Stomach smooth muscle (tissue), 2 donors: ENCODE data around the gene EDN3.

Experiments used
- H3K27ac ChIP-seq: one replicate; pipeline ENCODE4 v1.7.0; 2013; ENCODE audit warnings: mild to moderate bottlenecking, low read length, inconsistent platforms
- H3K27me3 ChIP-seq, 2 donors: one replicate each; pipeline ENCODE4 v1.7.0; 2013; ENCODE audit warnings: low read length in 2 of 2; ENCODE audit not compliant: insufficient read depth in 2 of 2, control insufficient read depth in 1 of 2
- H3K36me3 ChIP-seq, 2 donors: one replicate each; pipeline ENCODE4 v1.7.0; 2013; ENCODE audit warnings: low read length in 2 of 2; ENCODE audit not compliant: control insufficient read depth in 2 of 2, insufficient read depth in 2 of 2
- H3K4me1 ChIP-seq: one replicate; pipeline ENCODE4 v1.7.0; 2013; ENCODE audit warnings: low read length; ENCODE audit not compliant: control insufficient read depth, insufficient read depth
- H3K4me3 ChIP-seq, 2 donors: one replicate each; pipeline ENCODE4 v1.7.0; 2013; ENCODE audit warnings: low read length in 2 of 2
- H3K9ac ChIP-seq, 2 donors: one replicate each; pipeline ENCODE4 v1.7.0; 2013; ENCODE audit warnings: low read length in 2 of 2, mild to moderate bottlenecking in 1 of 2
- H3K9me3 ChIP-seq, 2 donors: one replicate each; pipeline ENCODE4 v1.7.0; 2013; ENCODE audit warnings: low read length in 2 of 2; ENCODE audit not compliant: control insufficient read depth in 2 of 2
- donor health status: healthy.
- donor health status: Pancreatic carcinoma.

Gene EDN3

GRCh38 chr20:59307270-59307669, 6.9 kb downstream of the EDN3 start:
- peaks cover 0 to 9% of the 10 kb centered on the region in 2 donors for H3K27me3 ChIP-seq
- no peak overlapping the region for H3K27ac ChIP-seq
- no peaks in the 10 kb centered on the region for H3K9me3 ChIP-seq
- H3K36me3 ChIP-seq, result no peaks in the 10 kb centered on the region
- no peak overlapping the region for H3K9ac ChIP-seq
- no peaks in the 10 kb centered on the region for H3K4me1 ChIP-seq
- H3K4me3 ChIP-seq, result no peak overlapping the region

GRCh38 chr20:59308493-59309201, 8.2 kb downstream of the EDN3 start:
- no peaks in the 10 kb centered on the region for H3K9me3 ChIP-seq
- no peak overlapping the region for H3K9ac ChIP-seq
- peaks cover 0 to 3% of the 10 kb centered on the region in 2 donors for H3K27me3 ChIP-seq
- H3K4me3 ChIP-seq, result no peak overlapping the region
- no peaks in the 10 kb centered on the region for H3K36me3 ChIP-seq
- H3K27ac ChIP-seq, result no peak overlapping the region
- H3K4me1 ChIP-seq, result no peaks in the 10 kb centered on the region

DNA sequence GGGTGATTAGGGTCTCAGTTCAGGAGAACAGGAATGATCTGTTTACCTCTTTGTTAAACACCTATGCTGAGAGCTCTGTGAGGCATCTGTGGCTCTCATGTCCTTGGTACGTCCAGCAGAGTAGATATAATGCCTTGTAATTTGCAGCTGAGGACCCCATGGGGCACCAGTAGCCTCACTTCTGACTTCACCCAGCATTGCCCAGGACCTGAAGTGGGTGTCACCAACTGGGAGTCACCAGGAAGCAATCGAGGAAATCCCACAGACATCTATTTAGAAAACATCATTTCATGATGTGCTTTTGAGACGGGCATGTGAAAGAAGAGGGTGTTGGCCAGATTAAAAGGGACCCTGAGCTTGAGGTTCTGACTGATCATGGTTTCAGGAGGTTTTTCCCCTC, 8.8 kb downstream of the EDN3 start:
- Histone ChIP-seq H3K27ac (no peak overlapping the region), H3K9me3 (no peaks in the 10 kb centered on the region), H3K27me3 (peaks cover 0 to 3% of the 10 kb centered on the region in 2 donors), H3K36me3 (no peaks in the 10 kb centered on the region), H3K4me3 (no peak overlapping the region), H3K4me1 (no peaks in the 10 kb centered on the region), H3K9ac (no peak overlapping the region)

DNA sequence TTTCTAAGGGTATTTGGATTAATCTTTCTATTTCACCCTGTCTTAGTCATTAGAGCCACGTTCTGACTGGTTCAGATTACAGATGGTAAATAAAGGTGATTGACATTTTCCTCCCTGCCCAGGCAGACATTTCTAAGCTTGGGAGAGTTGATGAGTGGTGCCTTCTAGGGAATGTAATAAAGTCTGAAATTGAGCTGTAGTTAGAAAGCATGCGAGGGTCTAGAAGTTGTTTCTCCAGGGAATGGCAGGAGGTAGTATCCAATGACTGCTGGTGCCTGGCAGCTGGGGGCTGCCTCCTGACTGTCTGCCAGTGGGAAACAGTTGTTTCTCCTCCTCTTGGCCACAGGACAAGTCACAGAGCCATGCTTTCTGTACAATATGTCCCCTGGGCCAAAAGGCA, 14.6 kb downstream of the EDN3 start:
- Histone ChIP-seq H3K9ac (no peak overlapping the region), H3K9me3 (peaks cover 0 to 2% of the 10 kb centered on the region in 2 donors), H3K27me3 (no peaks in the 10 kb centered on the region), H3K36me3 (no peaks in the 10 kb centered on the region), H3K27ac (no peak overlapping the region), H3K4me3 (no peak overlapping the region), H3K4me1 (no peaks in the 10 kb centered on the region)

DNA sequence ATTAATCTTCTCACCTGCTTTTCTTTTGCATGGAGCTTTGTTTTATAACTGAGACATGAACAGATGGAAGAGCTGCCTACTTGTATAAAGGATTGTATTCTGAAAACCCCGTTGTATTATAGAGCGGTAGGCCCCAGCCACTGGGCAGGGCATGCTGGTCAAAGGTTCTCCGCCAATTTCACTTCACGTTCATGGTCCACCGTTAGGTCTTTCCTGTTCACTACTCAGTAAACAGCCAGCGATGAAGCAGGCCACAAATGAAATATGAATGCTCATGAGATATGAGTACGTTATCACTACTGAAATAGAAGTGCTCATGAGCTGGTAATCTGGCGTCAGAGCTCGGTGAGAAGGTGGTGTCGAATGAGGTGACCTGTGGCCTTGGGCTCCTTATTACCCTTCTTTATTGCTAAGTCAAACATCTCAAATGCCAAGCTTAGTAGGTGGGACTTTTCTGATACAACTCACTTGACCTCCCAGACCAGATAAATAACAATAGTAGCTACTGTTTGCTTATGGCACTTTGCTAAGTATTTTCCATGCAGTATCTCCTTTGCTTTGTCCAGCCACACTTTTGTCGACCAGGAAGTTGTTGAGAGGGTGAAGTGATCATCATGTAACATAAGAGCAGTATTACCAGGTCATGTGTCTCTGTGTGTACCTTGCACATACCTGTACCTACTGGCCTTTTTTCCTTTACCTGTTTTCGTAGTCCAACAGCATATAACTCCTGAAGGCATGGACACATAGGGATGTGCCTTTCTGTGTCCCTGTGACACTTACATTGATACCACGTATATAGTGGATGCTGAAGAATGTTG, 16.7 kb downstream of the EDN3 start:
- no peak overlapping the region for H3K27ac ChIP-seq

GRCh38 chr20:59318201-59318790, 17.9 kb downstream of the EDN3 start:
- no peak overlapping the region for H3K27ac ChIP-seq
- peaks cover 0 to 2% of the 10 kb centered on the region in 2 donors for H3K9me3 ChIP-seq
- H3K4me3 ChIP-seq, result no peak overlapping the region
- no peak overlapping the region for H3K9ac ChIP-seq
- H3K36me3 ChIP-seq, result no peaks in the 10 kb centered on the region
- H3K27me3 ChIP-seq, result peaks cover 0 to 2% of the 10 kb centered on the region in 2 donors
- no peaks in the 10 kb centered on the region for H3K4me1 ChIP-seq

More for the DNA sequence above, 16.7 kb downstream of the EDN3 start:
- H3K27me3 ChIP-seq, result no peaks in the 10 kb centered on the region
- no peaks in the 10 kb centered on the region for H3K36me3 ChIP-seq
- H3K9ac ChIP-seq, result no peak overlapping the region
- H3K4me3 ChIP-seq, result no peak overlapping the region
- H3K9me3 ChIP-seq, result peaks cover 0 to 2% of the 10 kb centered on the region in 2 donors
- H3K4me1 ChIP-seq, result no peaks in the 10 kb centered on the region

DNA sequence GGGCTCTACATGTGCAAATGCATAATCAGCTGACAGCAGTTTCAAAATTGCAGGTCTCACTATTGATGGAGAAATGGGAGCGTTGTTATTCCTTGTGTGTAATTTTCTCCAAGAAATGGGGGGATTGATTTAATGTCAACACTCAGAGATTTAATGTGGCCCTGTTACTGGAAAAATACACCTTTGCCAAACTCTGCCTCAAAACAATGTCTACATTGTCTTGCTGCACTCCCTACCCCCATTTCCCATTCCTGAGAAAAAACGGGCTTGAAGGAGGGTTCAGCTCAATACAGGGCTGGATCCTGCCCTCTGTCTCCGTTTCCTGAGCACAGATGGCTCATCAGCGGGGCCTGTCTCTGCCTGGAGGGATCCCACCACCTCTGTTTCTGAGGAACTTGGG, 18.4 kb downstream of the EDN3 start:
- Histone ChIP-seq H3K9me3 (peaks cover 0 to 2% of the 10 kb centered on the region in 2 donors), H3K9ac (no peak overlapping the region), H3K4me1 (no peaks in the 10 kb centered on the region), H3K27me3 (peaks cover 0 to 2% of the 10 kb centered on the region in 2 donors), H3K27ac (no peak overlapping the region), H3K4me3 (no peak overlapping the region), H3K36me3 (no peaks in the 10 kb centered on the region)

- Histone ChIP-seq H3K4me1 (no peaks in the 10 kb centered on the region), H3K27me3 (peaks cover 0 to 2% of the 10 kb centered on the region in 2 donors), H3K9ac (no peak overlapping the region), H3K27ac (no peak overlapping the region), H3K9me3 (no peaks in the 10 kb centered on the region), H3K4me3 (no peak overlapping the region), H3K36me3 (no peaks in the 10 kb centered on the region)
Measured at GRCh38 chr20:59320426-59320825, 20.0 kb downstream of the EDN3 start.

DNA sequence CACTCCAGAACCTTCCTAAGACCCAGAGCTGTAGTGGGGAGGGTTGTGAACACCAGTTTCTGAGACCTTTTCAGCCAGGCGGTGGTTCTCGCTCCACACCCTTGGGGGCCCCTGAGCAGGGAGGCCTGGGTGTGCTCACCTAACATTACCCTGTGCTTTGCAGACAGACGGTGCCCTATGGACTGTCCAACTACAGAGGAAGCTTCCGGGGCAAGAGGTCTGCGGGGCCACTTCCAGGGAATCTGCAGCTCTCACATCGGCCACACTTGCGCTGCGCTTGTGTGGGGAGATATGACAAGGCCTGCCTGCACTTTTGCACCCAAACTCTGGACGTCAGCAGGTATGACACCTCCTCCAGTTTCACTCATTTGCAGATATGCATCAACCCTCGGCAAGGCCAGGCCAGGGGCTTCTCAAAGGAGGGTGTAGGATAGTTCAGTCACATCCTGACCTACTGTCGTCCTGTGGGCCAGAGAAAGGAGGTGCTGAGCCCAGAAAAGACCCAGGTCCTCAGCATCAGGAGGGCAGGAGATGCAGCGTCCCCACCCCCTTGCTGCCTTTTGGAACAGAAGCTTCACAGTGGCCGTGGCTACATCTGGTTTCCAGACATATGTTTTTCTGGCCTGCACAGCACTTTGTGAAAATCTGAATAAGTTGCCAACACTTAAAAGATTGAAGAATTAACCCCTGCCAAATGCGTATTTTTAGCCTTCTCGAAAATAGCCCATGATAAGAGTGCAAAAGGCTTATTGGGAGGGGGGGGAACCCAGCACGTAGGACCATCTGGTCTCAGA, 20.6 kb downstream of the EDN3 start:
- no peak overlapping the region for H3K9ac ChIP-seq
- H3K4me1 ChIP-seq, result no peaks in the 10 kb centered on the region
- H3K27me3 ChIP-seq, result peaks cover 0 to 2% of the 10 kb centered on the region in 2 donors
- no peak overlapping the region for H3K27ac ChIP-seq
- no peak overlapping the region for H3K4me3 ChIP-seq
- H3K36me3 ChIP-seq, result no peaks in the 10 kb centered on the region
- H3K9me3 ChIP-seq, result no peaks in the 10 kb centered on the region

GRCh38 chr20:59322081-59322480, 21.7 kb downstream of the EDN3 start:
- Histone ChIP-seq H3K4me1 (no peaks in the 10 kb centered on the region), H3K9me3 (no peaks in the 10 kb centered on the region), H3K27ac (no peak overlapping the region), H3K27me3 (peaks cover 0 to 4% of the 10 kb centered on the region in 2 donors), H3K36me3 (no peaks in the 10 kb centered on the region), H3K4me3 (no peak overlapping the region), H3K9ac (no peak overlapping the region)
